HepG2 (cell line): ENCODE data around the gene SAMD10. TPM values are rescaled to one million over a fixed set of nuclear protein-coding genes. Genes with fewer than 3 reads are reported as not detected.

Experiments used
- AGO2 ChIP-seq: fragments of 200-400 bp; formaldehyde crosslinking; optimal IDR thresholded peaks from 2 replicates; pipeline ENCODE3; 2017; ENCODE audit warnings: mild to moderate bottlenecking, low read depth, low read length, moderate library complexity
- AHR ChIP-seq: IDR thresholded peaks from 2 replicates; pipeline ENCODE4 v1.6.1; 2018; ENCODE audit warnings: missing genetic modification reagents, missing compliant biosample characterization
- CEBPZ ChIP-seq: IDR thresholded peaks from 2 replicates; pipeline ENCODE4 v1.6.1; 2012; ENCODE audit warnings: low read length, improper control_type of control experiment
- DMAP1 ChIP-seq: IDR thresholded peaks from 2 replicates; pipeline ENCODE4 v1.6.1; 2016
- EP300 ChIP-seq, 3 experiments: sonication (generic) in 1 of 3; formaldehyde crosslinking in 1 of 3; IDR thresholded peaks; 2 replicates each; pipeline versions ENCODE4 v1.5.1 to v1.6.1; 2011 to 2020; ENCODE audit warnings: low read depth in 2 of 3, low read length in 2 of 3, borderline replicate concordance in 1 of 3, improper control_type of control experiment in 1 of 3, mild to moderate bottlenecking in 1 of 3, missing genetic modification reagents in 1 of 3, moderate library complexity in 1 of 3
- FOXC1 ChIP-seq: sonication (generic); formaldehyde crosslinking; IDR thresholded peaks from 2 replicates; pipeline ENCODE4 v1.8.0; 2022; ENCODE audit warnings: mild to moderate bottlenecking, missing genetic modification reagents, borderline replicate concordance
- HNRNPK ChIP-seq: fragments of 200-400 bp; formaldehyde crosslinking; IDR thresholded peaks from 2 replicates; pipeline ENCODE4 v1.6.1; 2018; ENCODE audit warnings: low read length, low read depth, moderate library complexity, mild to moderate bottlenecking; ENCODE audit not compliant: poor library complexity, severe bottlenecking
- MIER3 ChIP-seq: IDR thresholded peaks from 2 replicates; pipeline ENCODE4 v1.6.1; 2016; ENCODE audit warnings: missing compliant biosample characterization, borderline replicate concordance
- PAF1 ChIP-seq: IDR thresholded peaks from 2 replicates; pipeline ENCODE4 v1.6.1; 2016; ENCODE audit warnings: missing genetic modification reagents, missing compliant biosample characterization
- PRDM10 ChIP-seq: sonication (generic); formaldehyde crosslinking; IDR thresholded peaks from 2 replicates; pipeline ENCODE4 v1.4.0; 2020; ENCODE audit warnings: low read depth, missing genetic modification reagents
- RBAK ChIP-seq: sonication (generic); formaldehyde crosslinking; IDR thresholded peaks from 2 replicates; pipeline ENCODE4 v1.5.1; 2020; ENCODE audit warnings: mild to moderate bottlenecking, missing genetic modification reagents
- TEAD3 ChIP-seq: optimal IDR thresholded peaks from 2 replicates; pipeline ENCODE3; 2016; ENCODE audit warnings: borderline replicate concordance
- U2AF1 ChIP-seq: fragments of 200-400 bp; formaldehyde crosslinking; optimal IDR thresholded peaks from 2 replicates; pipeline ENCODE3; 2017; ENCODE audit warnings: mild to moderate bottlenecking, low read depth, low read length
- ZNF260 ChIP-seq: sonication (generic); formaldehyde crosslinking; IDR thresholded peaks from 2 replicates; pipeline ENCODE4 v1.4.0; 2020; ENCODE audit warnings: missing genetic modification reagents, low read depth, mild to moderate bottlenecking, borderline replicate concordance
- ZNF652 ChIP-seq: IDR thresholded peaks from 2 replicates; pipeline ENCODE4 v1.6.1; 2016; ENCODE audit warnings: low read depth, borderline replicate concordance
- ZSCAN22 ChIP-seq: sonication (generic); formaldehyde crosslinking; IDR thresholded peaks from 2 replicates; pipeline ENCODE4 v1.4.0; 2020; ENCODE audit warnings: mild to moderate bottlenecking, missing genetic modification reagents
- polyA plus RNA-seq, 8 experiments: library from polyadenylated mRNA; depleted of rRNA in 3 of 8; stranded (reverse) in 7 of 8; unstranded in 1 of 8; fragments of >200 nt; fragmentation: Illumina TruSeq in 4 of 8; extraction: Trizol in 4 of 8; gene quantifications; 2 replicates each; pipeline versions ENCODE4 v1.2.1 to v1.2.3, GENCODE V29; 2011 to 2016; ENCODE audit warnings: low read depth in 4 of 8, missing spikeins in 1 of 8, mixed read lengths in 1 of 8; ENCODE audit not compliant: insufficient read depth in 1 of 8
- total RNA-seq, 5 experiments: library from RNA; depleted of rRNA; stranded (reverse); fragments of >200 nt; fragmentation: Illumina TruSeq; extraction: Trizol; gene quantifications; 2 replicates each; pipeline ENCODE4 v1.2.3, GENCODE V29; 2016; ENCODE audit warnings: low read depth in 1 of 5
- TF ChIP-seq, protein P1 (sequence below): sonication (generic); formaldehyde crosslinking; IDR thresholded peaks from 2 replicates; pipeline ENCODE4 v1.4.0; 2020; ENCODE audit warnings: mild to moderate bottlenecking, missing genetic modification reagents, borderline replicate concordance

The SAMD10 gene
- total and polyA plus RNA-seq, 2 of the 13 experiments (the other 11 are each of a cell fraction or from before 2014, with no cell fraction given), result 6.1 to 11.0 TPM

GRCh38 chr20:63944078-63944941 lies 35.1 kb downstream of the SAMD10 start (continued):
- peak; percentile 19; the same call in 1 of the 2 replicates for TF ChIP-seq PAF1 (CRISPR knock-in tag)
- 0 out of 2 replicates have a peak, but pooled peaks have one; percentile 41 for TF ChIP-seq AHR (CRISPR knock-in tag)
- TF ChIP-seq U2AF1, result no peak
- TF ChIP-seq CEBPZ, result no peak
- TF ChIP-seq RBAK (CRISPR knock-in tag), result no peak
- TF ChIP-seq EP300 (IDR thresholded peaks at IDR 0.05; ENCODE audit: low read depth in 2 of 2, low read length in 2 of 2), result no peak
- no peak for TF ChIP-seq EP300 (CRISPR knock-in tag; IDR thresholded peaks at IDR 0.05; ENCODE audit: borderline replicate concordance)
- TF ChIP-seq TEAD3 (CRISPR knock-in tag), result no peak
- no peak for TF ChIP-seq ZNF652 (CRISPR knock-in tag)
- TF ChIP-seq AGO2, result peak; percentile 2
- no peak for TF ChIP-seq DMAP1
- TF ChIP-seq ZSCAN22 (CRISPR knock-in tag), result no peak
- TF ChIP-seq HNRNPK, result peak; percentile 23
- TF ChIP-seq FOXC1 (CRISPR knock-in tag), result no peak
- no peak for TF ChIP-seq PRDM10 (CRISPR knock-in tag)
- TF ChIP-seq MIER3 (CRISPR knock-in tag), result no peak
- no peak for TF ChIP-seq ZNF260 (CRISPR knock-in tag)
- TF ChIP-seq, protein P1, sequence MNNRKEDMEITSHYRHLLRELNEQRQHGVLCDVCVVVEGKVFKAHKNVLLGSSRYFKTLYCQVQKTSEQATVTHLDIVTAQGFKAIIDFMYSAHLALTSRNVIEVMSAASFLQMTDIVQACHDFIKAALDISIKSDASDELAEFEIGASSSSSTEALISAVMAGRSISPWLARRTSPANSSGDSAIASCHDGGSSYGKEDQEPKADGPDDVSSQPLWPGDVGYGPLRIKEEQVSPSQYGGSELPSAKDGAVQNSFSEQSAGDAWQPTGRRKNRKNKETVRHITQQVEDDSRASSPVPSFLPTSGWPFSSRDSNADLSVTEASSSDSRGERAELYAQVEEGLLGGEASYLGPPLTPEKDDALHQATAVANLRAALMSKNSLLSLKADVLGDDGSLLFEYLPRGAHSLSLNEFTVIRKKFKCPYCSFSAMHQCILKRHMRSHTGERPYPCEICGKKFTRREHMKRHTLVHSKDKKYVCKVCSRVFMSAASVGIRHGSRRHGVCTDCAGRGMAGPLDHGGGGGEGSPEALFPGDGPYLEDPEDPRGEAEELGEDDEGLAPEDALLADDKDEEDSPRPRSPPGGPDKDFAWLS (CRISPR knock-in tag), result no peak
